Gastroesophageal sphincter (tissue), 4 donors: ENCODE results near the gene FARS2. TPM values are rescaled to one million over a fixed set of nuclear protein-coding genes. Genes with fewer than 3 reads are reported as not detected.

Experiments used
- ATAC-seq: fragments of 150-250 bp; one replicate; pipeline ENCODE4 v1.9.1; 2016; ENCODE audit warnings: mild to moderate bottlenecking, moderate library complexity
- H3K27ac ChIP-seq, 4 donors: fragments of 200-600 bp; sonication (generic) in 3 of 4; 1 replicate in 3 of 4; 2 replicates in 1 of 4; pipeline ENCODE4 v1.5.1; 2016 to 2019
- H3K27me3 ChIP-seq: fragments of 200-600 bp; sonication (generic); one replicate; pipeline ENCODE4 v1.5.1; 2019
- H3K36me3 ChIP-seq, 2 donors: fragments of 200-600 bp; sonication (generic); one replicate each; pipeline ENCODE4 v1.5.1; 2019; ENCODE audit warnings: control low read depth in 1 of 2
- H3K4me1 ChIP-seq, 3 donors: fragments of 200-600 bp; sonication (generic); 1 replicate in 2 of 3; 2 replicates in 1 of 3; pipeline ENCODE4 v1.5.1; 2016 to 2019; ENCODE audit warnings: control low read depth in 2 of 3
- H3K4me3 ChIP-seq, 2 donors: fragments of 200-600 bp; sonication (generic); one replicate each; pipeline ENCODE4 v1.5.1; 2019; ENCODE audit warnings: mild to moderate bottlenecking in 1 of 2, moderate library complexity in 1 of 2
- H3K9me3 ChIP-seq, 3 donors: fragments of 200-600 bp; sonication (generic); one replicate each; pipeline ENCODE4 v1.5.1; 2017 to 2019; ENCODE audit warnings: control low read depth in 2 of 3
- EP300 ChIP-seq: sonication (generic); formaldehyde crosslinking; IDR thresholded peaks from one replicate; pipeline ENCODE4 v1.6.1; 2017; ENCODE audit warnings: antibody characterized with exemption, mild to moderate bottlenecking
- POLR2A ChIP-seq, 2 donors: fragments of 450-650 bp; IDR thresholded peaks; one replicate each; pipeline ENCODE4 v1.6.1; 2017; ENCODE audit warnings: antibody characterized with exemption in 2 of 2, mild to moderate bottlenecking in 2 of 2, moderate library complexity in 1 of 2
- POLR2AphosphoS5 ChIP-seq: sonication (generic); formaldehyde crosslinking; IDR thresholded peaks from one replicate; pipeline ENCODE4 v1.6.1; 2017; ENCODE audit warnings: antibody characterized with exemption
- WGBS, 2 donors: methylation state at CpG; one replicate each; pipeline ENCODE4 v1.1.5; 2018; ENCODE audit warnings: low coverage in 1 of 2; 5-methylcytosine and 5-hydroxymethylcytosine counted together
- total RNA-seq, 4 donors: library from RNA; depleted of rRNA; stranded (reverse); fragments of >200 nt; gene quantifications; one replicate each; pipeline ENCODE4 v1.1.0, GENCODE V29; 2016
- TF ChIP-seq, protein P1 (sequence below), 4 experiments: fragments of 200-600 bp in 2 of 4; fragments of 450-650 bp in 2 of 4; sonication (generic) in 1 of 4; IDR thresholded peaks; one replicate each; pipeline ENCODE4 v1.5.1; 2017 to 2019; ENCODE audit warnings: antibody characterized with exemption in 4 of 4, mild to moderate bottlenecking in 2 of 4, moderate library complexity in 2 of 4

The FARS2 gene
- total RNA-seq, 4 donors from 2014 or later = 9.8 to 16.3 (median 14.4) TPM

DNA sequence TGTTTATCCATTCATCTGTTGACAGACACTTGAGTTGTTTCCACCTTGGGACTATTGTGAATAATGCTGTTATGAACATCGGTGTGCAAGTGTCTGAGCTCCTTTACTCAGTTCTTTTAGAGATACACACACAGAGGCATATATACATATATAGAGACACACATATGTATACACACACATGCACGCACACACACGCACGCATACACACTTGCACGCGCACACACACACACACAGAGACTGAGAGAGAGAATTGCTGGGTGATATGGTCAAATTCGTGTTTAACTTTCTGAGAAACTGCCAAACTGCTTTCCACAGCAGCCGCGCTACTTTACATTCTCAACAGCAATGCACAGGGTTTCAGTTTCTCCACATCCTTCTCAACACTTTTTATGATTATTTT lies 273.3 kb downstream of the FARS2 start:
- no peaks in the 10 kb centered on the region for H3K27me3 ChIP-seq
- 90 to 96% methylated on average over 4 to 9 of the region's 9 CpGs for whole genome bisulfite sequencing, 2 donors
- ATAC-seq = no peak
- H3K4me1 ChIP-seq = no peaks in the 10 kb centered on the region
- no peaks in the 10 kb centered on the region for H3K36me3 ChIP-seq
- TF ChIP-seq, protein P1, sequence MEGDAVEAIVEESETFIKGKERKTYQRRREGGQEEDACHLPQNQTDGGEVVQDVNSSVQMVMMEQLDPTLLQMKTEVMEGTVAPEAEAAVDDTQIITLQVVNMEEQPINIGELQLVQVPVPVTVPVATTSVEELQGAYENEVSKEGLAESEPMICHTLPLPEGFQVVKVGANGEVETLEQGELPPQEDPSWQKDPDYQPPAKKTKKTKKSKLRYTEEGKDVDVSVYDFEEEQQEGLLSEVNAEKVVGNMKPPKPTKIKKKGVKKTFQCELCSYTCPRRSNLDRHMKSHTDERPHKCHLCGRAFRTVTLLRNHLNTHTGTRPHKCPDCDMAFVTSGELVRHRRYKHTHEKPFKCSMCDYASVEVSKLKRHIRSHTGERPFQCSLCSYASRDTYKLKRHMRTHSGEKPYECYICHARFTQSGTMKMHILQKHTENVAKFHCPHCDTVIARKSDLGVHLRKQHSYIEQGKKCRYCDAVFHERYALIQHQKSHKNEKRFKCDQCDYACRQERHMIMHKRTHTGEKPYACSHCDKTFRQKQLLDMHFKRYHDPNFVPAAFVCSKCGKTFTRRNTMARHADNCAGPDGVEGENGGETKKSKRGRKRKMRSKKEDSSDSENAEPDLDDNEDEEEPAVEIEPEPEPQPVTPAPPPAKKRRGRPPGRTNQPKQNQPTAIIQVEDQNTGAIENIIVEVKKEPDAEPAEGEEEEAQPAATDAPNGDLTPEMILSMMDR (IDR thresholded peaks at IDR 0.05) = no peak
- TF ChIP-seq POLR2AphosphoS5 = no peak
- no peak for TF ChIP-seq EP300
- TF ChIP-seq POLR2A (IDR thresholded peaks at IDR 0.05) = no peak
- no peak overlapping the region for H3K27ac ChIP-seq
- H3K4me3 ChIP-seq = no peak overlapping the region
- H3K9me3 ChIP-seq = no peaks in the 10 kb centered on the region

DNA sequence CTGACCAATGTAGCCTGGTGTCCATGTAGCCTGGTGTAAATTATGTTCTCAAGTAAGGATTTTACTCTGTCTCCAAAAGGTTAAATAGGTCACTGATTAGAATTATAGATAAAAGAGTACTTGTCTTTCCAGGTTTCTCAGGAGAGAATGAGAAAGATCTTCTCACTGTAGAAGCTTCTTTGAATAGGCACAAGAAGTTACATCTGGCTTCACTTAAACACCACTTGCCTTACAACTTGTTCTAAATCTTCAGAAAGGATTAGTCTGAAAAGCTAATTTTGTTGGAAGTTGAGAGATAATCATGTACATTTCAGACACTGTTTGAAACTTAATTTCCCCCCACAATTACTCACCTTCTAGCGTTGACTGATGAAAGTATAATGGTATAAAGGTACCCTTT lies 275.3 kb downstream of the FARS2 start:
- Histone ChIP-seq H3K27me3 (no peaks in the 10 kb centered on the region), H3K9me3 (no peaks in the 10 kb centered on the region), H3K4me3 (no peak overlapping the region), H3K27ac (no peak overlapping the region), H3K4me1 (no peaks in the 10 kb centered on the region), H3K36me3 (no peaks in the 10 kb centered on the region)
- 86 to 92% methylated on average over 1 of the region's 1 CpG for WGBS, 2 donors
- no peak for ATAC-seq
- TF ChIP-seq, protein P1 (IDR thresholded peaks at IDR 0.05) = no peak
- TF ChIP-seq POLR2A (IDR thresholded peaks at IDR 0.05) (no peak), POLR2AphosphoS5 (no peak), EP300 (no peak)

DNA sequence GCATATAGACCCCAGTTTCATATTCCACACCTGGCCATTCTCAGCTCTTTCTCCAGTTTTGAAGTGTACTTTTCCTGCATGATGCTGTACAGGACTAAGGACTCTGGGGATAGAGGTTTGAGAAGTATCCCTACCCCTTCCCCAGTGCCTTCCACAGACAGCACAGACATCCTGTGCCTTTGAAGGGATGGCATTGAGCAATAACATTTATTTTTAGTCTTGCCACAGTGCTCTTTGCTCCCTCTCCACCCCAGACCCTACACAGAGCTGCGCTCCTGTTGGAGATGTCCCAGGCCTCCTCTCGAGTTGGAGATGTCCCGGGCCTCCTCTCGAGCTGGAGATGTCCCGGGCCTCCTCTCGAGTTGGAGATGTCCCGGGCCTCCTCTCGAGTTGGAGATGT lies 275.8 kb downstream of the FARS2 start:
- Histone ChIP-seq H3K27ac (no peak overlapping the region), H3K4me3 (no peak overlapping the region), H3K4me1 (no peaks in the 10 kb centered on the region), H3K36me3 (no peaks in the 10 kb centered on the region), H3K9me3 (no peaks in the 10 kb centered on the region), H3K27me3 (no peaks in the 10 kb centered on the region)
- no peak for ATAC-seq
- WGBS, 2 donors = 100% methylated on average over 2 of the region's 8 CpGs; no CpG with 5 or more reads in 1 of the 2 donors
- TF ChIP-seq POLR2AphosphoS5 (no peak), POLR2A (IDR thresholded peaks at IDR 0.05) (no peak), EP300 (no peak)
- TF ChIP-seq, protein P1 (IDR thresholded peaks at IDR 0.05) = no peak

DNA sequence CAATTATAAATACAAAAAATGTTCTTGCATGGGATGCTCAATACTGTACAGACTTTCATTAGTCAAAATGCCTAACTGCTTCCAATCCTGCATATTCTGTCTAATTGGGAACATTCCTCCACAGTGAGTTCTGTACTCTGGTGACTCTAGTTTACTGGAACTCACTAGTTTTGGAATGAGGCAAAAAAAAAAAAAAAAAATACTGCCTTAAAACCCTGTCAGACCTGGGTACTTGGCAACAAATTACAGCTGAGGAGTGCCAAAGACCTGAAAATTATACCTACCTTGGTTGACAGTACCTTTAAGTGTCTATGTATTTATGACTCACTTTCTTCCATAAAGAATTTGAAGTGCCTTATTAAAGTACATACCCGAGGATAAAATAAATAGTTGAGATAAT lies 276.7 kb downstream of the FARS2 start:
- Histone ChIP-seq H3K27ac (no peak overlapping the region), H3K4me3 (no peak overlapping the region), H3K4me1 (no peaks in the 10 kb centered on the region), H3K9me3 (no peaks in the 10 kb centered on the region), H3K36me3 (no peaks in the 10 kb centered on the region), H3K27me3 (no peaks in the 10 kb centered on the region)
- ATAC-seq = no peak
- 38% methylated on average over 1 of the region's 1 CpG; no CpG with 5 or more reads in 1 of the 2 donors for WGBS, 2 donors
- TF ChIP-seq EP300 (no peak), POLR2AphosphoS5 (no peak), POLR2A (IDR thresholded peaks at IDR 0.05) (no peak)
- TF ChIP-seq, protein P1 (IDR thresholded peaks at IDR 0.05) = no peak

DNA sequence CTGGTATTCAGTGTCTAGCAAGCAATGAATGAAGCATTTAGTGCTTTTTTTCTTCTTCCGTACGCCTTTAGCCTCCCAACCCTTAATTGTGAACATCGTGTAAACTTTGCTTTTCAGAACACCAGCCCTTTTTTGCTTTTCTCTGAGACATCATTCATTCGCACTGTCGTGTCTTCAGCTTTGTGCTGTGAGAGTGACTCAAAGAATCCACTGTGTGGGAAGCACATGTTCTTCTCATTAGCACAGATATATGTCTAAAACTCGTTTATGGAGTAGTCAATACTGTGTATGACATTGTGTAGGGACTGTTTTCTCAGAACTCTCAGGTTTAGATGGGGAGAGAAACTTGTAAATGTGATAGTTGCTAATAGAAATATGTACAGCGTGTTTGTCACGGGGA lies 279.1 kb downstream of the FARS2 start:
- Histone ChIP-seq H3K36me3 (peaks cover 0 to 6% of the 10 kb centered on the region in 2 donors), H3K27me3 (no peaks in the 10 kb centered on the region), H3K9me3 (no peaks in the 10 kb centered on the region), H3K4me3 (no peak overlapping the region), H3K27ac (no peak overlapping the region), H3K4me1 (no peaks in the 10 kb centered on the region)
- TF ChIP-seq, protein P1 (IDR thresholded peaks at IDR 0.05) = no peak
- TF ChIP-seq POLR2AphosphoS5 (no peak), POLR2A (IDR thresholded peaks at IDR 0.05) (no peak)
- ATAC-seq = no peak
- WGBS, 2 donors = 81 to 84% methylated on average over 7 to 8 of the region's 8 CpGs
